Heart left ventricle (tissue), 13 donors: ENCODE data around the gene TMEM242.

Experiments
- CTCF ChIP-seq, 12 donors: fragments of 200-600 bp; sonication (generic) in 4 of 12; IDR thresholded peaks; one replicate each; pipeline versions ENCODE4 v1.5.0 to v1.8.0; 2018 to 2022; ENCODE audit warnings: antibody characterized with exemption in 12 of 12, mild to moderate bottlenecking in 5 of 12
- POLR2A ChIP-seq, 2 donors: fragments of 450-650 bp; IDR thresholded peaks; one replicate each; pipeline ENCODE4 v1.6.1; 2017; ENCODE audit warnings: antibody characterized with exemption in 2 of 2, mild to moderate bottlenecking in 2 of 2, moderate library complexity in 2 of 2
- donor health status: ischemic (EF 13 %, LVEDD 7.1; RV severe dilation, severe dysfunction).
- donor health status: DM: no; HTN: yes; CAD: no.
- donor health status: DM: no; HTN: no; CAD: no.
- donor health status: ischemic (EF 25% LVEDD 6.9; RV normal size, moderate dysfunction).
- donor health status: ischemic (EF 25% LVEDD 5.7; RV mildly dilated, moderate dysfunction).
- donor health status: ischemic (EF 35%, LVEDD 5.7; RV mildly dilated, moderate dysfunction).
- donor health status: nonischemic (EF 11% LVEDD 7.7; RV severe dilation, severe dysfunction).
- donor health status: DM: yes; HTN: yes; CAD: no.
- donor health status: PGD.
- donor health status: ischemic (EF 29% LVEDD 5.4; RV normal size, mild dysfunction).
- donor health status: nonischemic (EF 23%, LVEDD 6.1; RV moderate dilation, normal function).

- TF ChIP-seq CTCF (IDR thresholded peaks at IDR 0.05) (no peak), POLR2A (IDR thresholded peaks at IDR 0.05) (no peak)
Measured at GRCh38 chr6:157267654-157268053, 55.7 kb downstream of the TMEM242 start.
